Body of pancreas (tissue), 4 donors: ENCODE measurements around the gene ARF5. TPM values are rescaled to one million over a fixed set of nuclear protein-coding genes. Genes with fewer than 3 reads are reported as not detected.
"Not testable (repeated sequence)": the region's sequence is repeated elsewhere in the genome, so short reads cannot be mapped to it uniquely, and the experiment has no call there.

ENCODE experiments used
- ATAC-seq: fragments of 150-250 bp; one replicate; pipeline ENCODE4 v1.9.1; 2016
- DNase-seq, 4 donors: peaks; one replicate each; pipeline ENCODE4 v3.0.0-alpha.2; 2019
- H3K27ac ChIP-seq, 4 donors: fragments of 200-600 bp; sonication (generic); 1 replicate in 3 of 4; 2 replicates in 1 of 4; pipeline versions ENCODE4 v1.5.1 to v1.6.1; 2016 to 2019; ENCODE audit warnings: mild to moderate bottlenecking in 1 of 4, mixed read lengths in 1 of 4, moderate library complexity in 1 of 4
- H3K27me3 ChIP-seq, 2 donors: fragments of 200-600 bp; sonication (generic); one replicate each; pipeline ENCODE4 v1.6.0; 2016; ENCODE audit warnings: mild to moderate bottlenecking in 1 of 2
- H3K36me3 ChIP-seq, 2 donors: fragments of 200-600 bp; sonication (generic); replicated peaks in 1 of 2; 2 replicates each; pipeline ENCODE4 v1.5.1; 2016; ENCODE audit warnings: low read depth in 2 of 2; ENCODE audit not compliant: insufficient read depth in 1 of 2
- H3K4me1 ChIP-seq: fragments of 200-600 bp; sonication (generic); one replicate; pipeline ENCODE4 v1.6.0; 2016
- H3K4me3 ChIP-seq, 2 donors: fragments of 200-600 bp; sonication (generic); 1 replicate in 1 of 2; 2 replicates in 1 of 2; pipeline ENCODE4 v1.5.1; 2016 to 2019
- H3K9me3 ChIP-seq, 3 donors: fragments of 200-600 bp; sonication (generic); 1 replicate in 2 of 3; 2 replicates in 1 of 3; pipeline ENCODE4 v1.5.1; 2016
- POLR2A ChIP-seq, 3 donors: fragments of 450-650 bp; IDR thresholded peaks; one replicate each; pipeline ENCODE4 v1.6.1; 2016; ENCODE audit warnings: antibody characterized with exemption in 3 of 3, mild to moderate bottlenecking in 2 of 3
- WGBS, 2 donors: methylation state at CpG; one replicate each; pipeline ENCODE4 v1.1.5; 2017; 5-methylcytosine and 5-hydroxymethylcytosine counted together
- intact Hi-C: fragments of 100-400 bp; cut with DNase I; formaldehyde crosslinking; loops from one replicate; pipeline ENCODE4 v1.15.1; 2023
- total RNA-seq, 2 donors: library from RNA; depleted of rRNA; stranded (reverse); fragments of >200 nt; gene quantifications; one replicate each; pipeline ENCODE4 v1.1.0, GENCODE V29; 2016
- TF ChIP-seq, protein P1 (sequence below), 7 experiments: fragments of 450-650 bp in 4 of 7; fragments of 200-600 bp in 3 of 7; sonication (generic) in 3 of 7; IDR thresholded peaks; one replicate each; pipeline ENCODE4 v1.5.1; 2016 to 2019; ENCODE audit warnings: antibody characterized with exemption in 7 of 7

Gene ARF5
- total RNA-seq, 2 donors from 2014 or later, result 107 to 132 TPM

DNA sequence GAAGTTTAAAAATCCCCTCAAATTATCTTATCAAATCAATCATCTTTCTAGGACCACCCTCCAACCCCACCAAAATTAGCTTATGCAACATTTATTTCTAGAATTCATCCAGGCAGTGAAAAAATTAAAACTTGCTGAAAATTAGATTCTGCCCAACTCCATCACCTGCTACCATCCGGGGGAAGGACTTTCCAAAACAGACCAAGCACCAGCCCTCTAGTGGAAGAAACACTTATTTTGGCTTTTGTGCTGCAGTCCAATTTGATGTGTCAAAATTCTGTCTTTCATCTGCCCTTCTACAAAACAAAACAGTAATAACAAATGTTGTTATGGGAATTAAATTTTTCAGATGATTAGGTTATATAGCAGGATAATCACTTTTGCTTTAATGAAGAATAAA is 38.0 kb upstream of the ARF5 start:
- no peaks in the 10 kb centered on the region for H3K9me3 ChIP-seq
- no peak overlapping the region for H3K27ac ChIP-seq
- DNase-seq, result no peak
- no peak for ATAC-seq
- H3K36me3 ChIP-seq, result no peaks in the 10 kb centered on the region
- 68 to 81% methylated on average over 1 of the region's 1 CpG for WGBS, 2 donors
- no peak overlapping the region for H3K4me3 ChIP-seq
- intact Hi-C loops, result no loop called here
- H3K27me3 ChIP-seq, result no peaks in the 10 kb centered on the region
- no peaks in the 10 kb centered on the region for H3K4me1 ChIP-seq
- TF ChIP-seq POLR2A (IDR thresholded peaks at IDR 0.05), result no peak
- TF ChIP-seq, protein P1, sequence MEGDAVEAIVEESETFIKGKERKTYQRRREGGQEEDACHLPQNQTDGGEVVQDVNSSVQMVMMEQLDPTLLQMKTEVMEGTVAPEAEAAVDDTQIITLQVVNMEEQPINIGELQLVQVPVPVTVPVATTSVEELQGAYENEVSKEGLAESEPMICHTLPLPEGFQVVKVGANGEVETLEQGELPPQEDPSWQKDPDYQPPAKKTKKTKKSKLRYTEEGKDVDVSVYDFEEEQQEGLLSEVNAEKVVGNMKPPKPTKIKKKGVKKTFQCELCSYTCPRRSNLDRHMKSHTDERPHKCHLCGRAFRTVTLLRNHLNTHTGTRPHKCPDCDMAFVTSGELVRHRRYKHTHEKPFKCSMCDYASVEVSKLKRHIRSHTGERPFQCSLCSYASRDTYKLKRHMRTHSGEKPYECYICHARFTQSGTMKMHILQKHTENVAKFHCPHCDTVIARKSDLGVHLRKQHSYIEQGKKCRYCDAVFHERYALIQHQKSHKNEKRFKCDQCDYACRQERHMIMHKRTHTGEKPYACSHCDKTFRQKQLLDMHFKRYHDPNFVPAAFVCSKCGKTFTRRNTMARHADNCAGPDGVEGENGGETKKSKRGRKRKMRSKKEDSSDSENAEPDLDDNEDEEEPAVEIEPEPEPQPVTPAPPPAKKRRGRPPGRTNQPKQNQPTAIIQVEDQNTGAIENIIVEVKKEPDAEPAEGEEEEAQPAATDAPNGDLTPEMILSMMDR (IDR thresholded peaks at IDR 0.05), result no peak

DNA sequence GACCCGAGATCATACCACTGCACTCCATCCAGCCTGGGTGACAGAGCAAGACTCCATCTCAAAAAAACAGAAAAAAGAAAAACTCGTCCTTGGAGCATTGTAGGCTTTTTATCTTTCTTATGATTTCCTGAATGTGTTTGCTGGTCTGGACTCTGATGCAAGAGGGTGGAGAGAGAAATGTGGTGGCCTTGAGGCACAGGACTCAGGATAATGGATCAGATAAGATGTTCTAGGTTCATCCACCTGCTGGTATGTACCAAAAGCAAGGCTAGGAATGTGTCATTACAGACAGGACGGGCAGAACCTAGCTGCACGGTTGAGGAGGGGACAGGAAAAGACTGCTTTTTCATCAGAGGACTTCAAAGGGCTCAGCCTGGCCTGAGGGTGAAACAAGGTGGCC is 36.3 kb upstream of the ARF5 start:
- no peaks in the 10 kb centered on the region for H3K36me3 ChIP-seq
- H3K27me3 ChIP-seq, result no peaks in the 10 kb centered on the region
- intact Hi-C loops, result no loop called here
- H3K4me3 ChIP-seq, result no peak overlapping the region
- H3K27ac ChIP-seq, result no peak overlapping the region
- WGBS, 2 donors, result 81 to 84% methylated on average over 4 of the region's 4 CpGs
- TF ChIP-seq POLR2A (IDR thresholded peaks at IDR 0.05), result no peak
- no peak for ATAC-seq
- no peak for DNase-seq
- no peaks in the 10 kb centered on the region for H3K4me1 ChIP-seq
- no peaks in the 10 kb centered on the region for H3K9me3 ChIP-seq

DNA sequence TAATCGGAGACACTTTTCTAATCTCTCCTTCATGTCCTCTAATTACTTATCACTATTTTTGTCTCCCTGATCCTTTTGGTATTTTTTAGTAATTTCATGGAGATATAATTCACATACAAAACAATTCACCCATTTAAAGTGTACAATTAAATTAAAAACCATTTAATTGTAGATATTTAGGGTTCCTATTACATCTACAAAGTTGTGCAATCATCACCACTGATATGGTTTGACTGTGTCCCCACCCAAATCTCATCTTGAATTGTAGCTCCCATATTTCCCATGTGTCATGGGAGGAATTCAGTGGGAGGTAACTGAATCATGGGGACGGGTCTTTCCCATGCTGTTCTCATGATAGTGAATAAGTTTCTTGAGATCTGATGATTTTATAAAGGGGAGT is 31.8 kb upstream of the ARF5 start:
- Histone ChIP-seq H3K4me1 (no peaks in the 10 kb centered on the region), H3K36me3 (no peaks in the 10 kb centered on the region), H3K27ac (no peak overlapping the region), H3K9me3 (no peaks in the 10 kb centered on the region), H3K4me3 (no peak overlapping the region), H3K27me3 (no peaks in the 10 kb centered on the region)
- ATAC-seq (no peak), DNase-seq (no peak)
- 91 to 92% methylated on average over 2 of the region's 2 CpGs for WGBS, 2 donors
- TF ChIP-seq, protein P1 (IDR thresholded peaks at IDR 0.05), result no peak
- no peak for TF ChIP-seq POLR2A (IDR thresholded peaks at IDR 0.05)
- intact Hi-C loops, result no loop called here

DNA sequence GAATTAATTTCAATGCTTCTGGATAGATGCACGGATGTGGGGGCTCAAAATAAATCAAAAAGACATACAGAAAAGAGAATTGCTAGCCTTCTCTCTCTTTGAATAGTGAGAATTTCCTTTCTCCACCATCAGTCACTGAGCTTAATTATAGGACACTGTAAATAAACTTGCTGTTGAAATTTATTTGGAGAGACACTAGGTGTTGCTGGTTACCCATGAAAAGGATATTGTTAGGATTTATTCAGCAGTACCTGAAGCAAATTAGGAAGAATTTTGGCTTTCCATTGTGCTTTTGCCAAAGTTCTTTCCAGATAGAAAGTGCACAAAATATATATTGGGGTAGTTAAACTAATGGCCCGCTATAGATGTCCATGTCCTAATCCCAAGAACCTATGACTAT is 30.4 kb upstream of the ARF5 start:
- ATAC-seq (no peak), DNase-seq (no peak)
- no peaks in the 10 kb centered on the region for H3K9me3 ChIP-seq
- 87 to 91% methylated on average over 2 of the region's 2 CpGs for WGBS, 2 donors
- TF ChIP-seq, protein P1 (IDR thresholded peaks at IDR 0.05), result peak in 2 of 7 experiments; percentile 15 to 16
- no peak for TF ChIP-seq POLR2A (IDR thresholded peaks at IDR 0.05)
- H3K27me3 ChIP-seq, result no peaks in the 10 kb centered on the region
- intact Hi-C loops, result no loop called here
- H3K36me3 ChIP-seq, result no peaks in the 10 kb centered on the region
- no peaks in the 10 kb centered on the region for H3K4me1 ChIP-seq
- no peak overlapping the region for H3K4me3 ChIP-seq
- H3K27ac ChIP-seq, result no peak overlapping the region

DNA sequence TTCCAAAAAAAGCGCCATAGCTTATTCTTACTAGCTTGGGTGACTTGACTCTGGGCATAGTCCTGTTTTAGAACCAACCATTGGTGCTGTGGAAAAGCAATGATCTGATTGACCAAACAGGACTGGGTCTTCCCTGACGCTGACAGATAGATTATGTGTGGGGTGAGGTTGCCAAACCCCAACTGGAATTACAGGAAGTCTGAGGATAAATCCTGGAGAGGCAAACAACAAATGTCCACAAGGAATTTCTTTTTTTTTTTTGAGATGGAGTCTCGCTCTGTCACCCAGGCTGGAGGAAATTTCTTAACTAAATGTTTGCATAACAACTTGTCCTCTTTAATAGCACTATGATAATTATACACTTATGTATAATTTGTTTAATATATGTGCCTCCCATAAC is 22.0 kb upstream of the ARF5 start:
- no peak overlapping the region for H3K27ac ChIP-seq
- WGBS, 2 donors, result 85 to 91% methylated on average over 3 of the region's 3 CpGs
- no peaks in the 10 kb centered on the region for H3K27me3 ChIP-seq
- H3K9me3 ChIP-seq, result no peaks in the 10 kb centered on the region
- no peak overlapping the region for H3K4me3 ChIP-seq
- H3K4me1 ChIP-seq, result no peaks in the 10 kb centered on the region
- H3K36me3 ChIP-seq, result no peaks in the 10 kb centered on the region
- intact Hi-C loops, result no loop called here
- TF ChIP-seq POLR2A (IDR thresholded peaks at IDR 0.05), result no peak
- TF ChIP-seq, protein P1 (IDR thresholded peaks at IDR 0.05), result no peak
- ATAC-seq, result no peak
- no peak for DNase-seq

DNA sequence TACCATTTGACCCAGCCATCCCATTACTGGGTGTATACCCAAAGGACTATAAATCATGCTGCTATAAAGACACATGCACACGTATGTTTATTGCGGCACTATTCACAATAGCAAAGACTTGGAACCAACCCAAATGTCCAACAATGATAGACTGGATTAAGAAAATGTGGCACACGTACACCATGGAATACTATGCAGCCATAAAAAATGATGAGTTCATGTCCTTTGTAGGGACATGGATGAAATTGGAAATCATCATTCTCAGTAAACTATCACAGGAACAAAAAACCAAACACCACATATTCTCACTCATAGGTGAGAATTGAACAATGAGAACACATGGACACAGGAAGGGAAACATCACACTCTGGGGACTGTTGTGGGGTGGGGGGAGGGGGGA is 20.2 kb upstream of the ARF5 start:
- intact Hi-C loops, DNase-seq: not testable (repeated sequence)

More for the DNA sequence above, 20.2 kb upstream of the ARF5 start:
- H3K27me3 ChIP-seq, H3K36me3 ChIP-seq, H3K27ac ChIP-seq, H3K4me3 ChIP-seq, ATAC-seq, H3K9me3 ChIP-seq, H3K4me1 ChIP-seq: not testable (repeated sequence)
- 100% methylated on average over 1 of the region's 3 CpGs; no CpG with 5 or more reads in 1 of the 2 donors for WGBS, 2 donors
